ENCODE data around the gene GCA.

GCA gene

GRCh38 chr2:162328424-162329157 lies 15.3 kb upstream of the GCA start:
- DNase-seq (ENCODE audit: low read depth) = no peak

- no peak for DNase-seq (ENCODE audit: low read depth)
Observed at GRCh38 chr2:162330881-162331280, 13.1 kb upstream of the GCA start.

GRCh38 chr2:162333968-162334367 lies 10.0 kb upstream of the GCA start:
- no peak for DNase-seq (ENCODE audit: low read depth)

DNA sequence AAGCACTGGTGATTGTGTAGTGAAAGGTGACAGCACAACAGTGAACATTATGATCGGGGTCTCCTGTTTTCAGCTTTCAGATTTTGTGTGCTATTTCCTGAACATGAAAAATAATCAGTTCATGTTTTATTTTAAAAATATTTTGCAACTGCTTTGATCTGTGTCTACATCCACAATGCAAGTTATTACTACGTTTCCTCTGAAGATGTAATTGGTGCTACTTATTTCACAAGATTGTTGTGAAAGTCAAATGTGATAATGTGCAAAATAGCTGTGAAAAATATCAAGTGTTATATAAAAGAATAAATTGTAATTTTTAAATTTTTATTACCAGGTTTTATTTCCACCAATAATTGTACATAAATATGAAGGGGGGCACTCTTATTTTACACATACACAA lies 6.1 kb upstream of the GCA start:
- DNase-seq (ENCODE audit: low read depth) = no peak

- DNase-seq (ENCODE audit: low read depth) = no peak
Observed at GRCh38 chr2:162340822-162341221, 3.1 kb upstream of the GCA start.

- DNase-seq (ENCODE audit: low read depth) = no peak
Observed at GRCh38 chr2:162342321-162342720, 1.6 kb upstream of the GCA start.

DNA sequence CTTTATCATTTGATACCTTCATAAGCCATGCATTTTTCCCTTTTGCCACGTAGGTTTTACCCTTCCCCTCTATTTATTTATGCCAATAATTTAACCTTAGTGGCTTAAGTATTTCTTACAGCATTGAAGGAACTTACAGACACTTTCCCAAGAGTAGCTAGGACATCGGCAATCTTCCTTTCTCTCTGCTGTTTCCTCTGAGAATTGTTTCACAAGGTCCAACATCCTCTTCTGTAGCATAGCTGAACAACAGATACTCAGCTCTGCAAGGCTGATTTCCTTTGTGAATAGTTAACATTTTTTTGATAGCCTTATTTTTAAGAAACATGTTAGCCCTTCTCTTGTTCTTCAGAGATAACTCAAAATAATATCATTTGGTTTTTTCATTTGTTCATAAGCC lies 1.1 kb upstream of the GCA start:
- no peak for DNase-seq (ENCODE audit: low read depth)

GRCh38 chr2:162343492-162343823 lies 474 bp upstream of the GCA start:
- no peak for DNase-seq (ENCODE audit: low read depth)

DNA sequence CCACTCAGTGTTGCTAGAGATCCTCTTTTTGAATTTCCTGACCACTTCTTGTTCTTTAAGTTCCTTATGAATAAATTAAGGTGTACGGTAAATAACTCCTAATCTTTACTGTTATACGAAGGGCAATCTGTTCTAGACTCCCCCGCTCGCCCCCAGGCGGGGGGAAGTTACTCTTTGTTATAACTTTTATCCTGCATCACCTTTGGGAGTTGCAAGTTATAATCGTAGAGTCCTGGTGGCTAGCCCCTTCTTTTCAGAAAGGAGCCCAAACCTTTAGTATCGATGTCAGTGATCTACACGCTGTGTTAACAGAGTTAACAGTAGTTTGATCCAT lies 652 bp downstream of the GCA start:
- DNase-seq (ENCODE audit: low read depth) = no peak

DNA sequence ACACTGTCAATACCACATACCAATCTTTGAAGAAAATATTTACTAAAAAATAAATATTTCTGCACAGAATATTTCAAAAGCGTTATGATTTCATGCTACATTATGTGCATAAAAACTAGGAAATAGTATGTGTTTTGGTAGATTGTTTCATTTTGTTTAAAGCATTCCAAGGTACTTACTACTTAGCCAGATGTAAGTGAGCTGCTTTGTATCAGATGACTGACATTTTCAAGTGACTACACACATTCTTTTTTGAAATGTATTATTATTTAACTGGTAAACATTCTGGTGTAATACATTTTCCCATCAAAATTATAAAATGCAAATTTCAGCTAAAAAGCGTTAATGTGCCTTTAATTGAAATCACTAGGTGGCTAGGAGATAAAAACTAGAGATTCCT lies 21.5 kb downstream of the GCA start:
- DNase-seq (ENCODE audit: low read depth) = no peak

DNA sequence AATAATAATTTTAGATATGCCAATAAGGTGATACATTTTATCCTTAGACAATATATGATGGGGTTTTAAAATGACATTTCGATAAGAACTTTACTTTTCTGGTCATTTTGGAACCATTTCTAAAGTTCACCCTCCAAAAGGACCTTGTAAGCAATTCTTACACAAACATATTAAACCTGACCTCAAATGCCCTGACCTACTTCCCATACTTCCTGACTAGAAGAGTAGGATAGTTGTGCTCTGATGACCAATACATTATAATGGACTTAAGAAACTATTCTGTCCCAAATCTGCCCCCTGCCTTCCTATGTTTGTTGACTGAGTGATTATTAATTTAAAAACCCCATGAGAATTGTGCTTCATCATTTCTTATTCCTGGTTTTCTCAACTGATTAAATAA lies 24.6 kb downstream of the GCA start:
- DNase-seq (ENCODE audit: low read depth) = no peak

- DNase-seq (ENCODE audit: low read depth) = no peak
Observed at GRCh38 chr2:162369551-162369950, 25.6 kb downstream of the GCA start.

GRCh38 chr2:162370931-162371330 lies 27.0 kb downstream of the GCA start:
- no peak for DNase-seq (ENCODE audit: low read depth)

GRCh38 chr2:162372818-162373217 lies 28.9 kb downstream of the GCA start:
- no peak for DNase-seq (ENCODE audit: low read depth)

GRCh38 chr2:162379719-162380580 lies 36.0 kb downstream of the GCA start:
- no peak for DNase-seq (ENCODE audit: low read depth)

GRCh38 chr2:162381851-162382250 lies 37.9 kb downstream of the GCA start:
- no peak for DNase-seq (ENCODE audit: low read depth)

- no peak for DNase-seq (ENCODE audit: low read depth)
Observed at GRCh38 chr2:162382278-162382677, 38.3 kb downstream of the GCA start.

- DNase-seq (ENCODE audit: low read depth) = no peak
Observed at GRCh38 chr2:162385536-162385935, 41.6 kb downstream of the GCA start.

DNA sequence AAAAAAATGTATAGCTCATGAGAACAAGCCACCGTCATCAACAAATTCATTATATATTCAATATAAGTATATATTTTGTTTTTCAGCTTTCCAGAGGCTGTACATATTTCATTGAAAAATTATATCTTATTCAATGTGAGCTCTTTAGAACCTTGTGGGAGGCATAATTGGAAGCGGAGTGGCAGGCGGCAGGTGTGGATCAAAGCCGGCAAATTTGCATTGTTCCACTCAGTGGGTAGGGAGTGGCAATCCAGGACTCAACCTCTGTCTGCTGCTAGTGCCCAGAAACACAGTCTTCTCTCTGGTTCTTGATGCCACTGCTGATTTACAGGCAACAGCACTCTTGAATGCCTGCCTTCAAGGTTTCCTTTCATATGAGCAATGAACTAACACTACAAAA lies 46.9 kb downstream of the GCA start:
- no peak for DNase-seq (ENCODE audit: low read depth)

- no peak for DNase-seq (ENCODE audit: low read depth)
Observed at GRCh38 chr2:162400336-162400735, 56.4 kb downstream of the GCA start.

GRCh38 chr2:162401871-162402270 lies 57.9 kb downstream of the GCA start:
- DNase-seq (ENCODE audit: low read depth) = no peak

DNA sequence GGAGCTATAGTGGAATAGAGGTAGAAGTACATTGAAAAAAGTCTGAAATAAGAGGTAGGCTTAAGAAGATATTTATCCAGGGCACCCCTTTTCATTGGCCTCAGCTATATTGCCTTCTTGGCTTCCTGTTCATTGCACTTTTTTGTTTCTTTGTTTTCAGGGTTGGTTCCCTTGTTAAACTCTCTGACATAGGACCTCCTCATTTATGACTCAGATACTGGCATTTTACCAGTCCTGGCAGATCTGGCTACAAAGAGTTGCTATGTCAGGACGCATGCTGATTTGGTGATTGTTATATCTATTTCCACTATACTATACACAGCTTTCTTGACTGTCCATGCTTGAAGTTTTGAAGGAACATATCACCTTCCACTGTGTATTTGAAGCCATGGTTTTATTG lies 60.0 kb downstream of the GCA start:
- no peak for DNase-seq (ENCODE audit: low read depth)

Data from activated T-helper 1 cell treated with Interleukin-2 at 50 U/mL for 16 hours (primary cell).